Kidney (tissue), 14 donors: ENCODE data around the gene KCNG2. TPM values are rescaled to one million over a fixed set of nuclear protein-coding genes. Genes with fewer than 3 reads are reported as not detected.

ENCODE experiments used
- DNase-seq, 5 donors: peaks; one replicate each; pipeline ENCODE4 v3.0.0-alpha.2; 2013 to 2020
- FAIRE-seq: peaks from 2 replicates; lab custom pipeline; 2012; peaks lifted over from hg19 to GRCh38; lab: Jason Lieb, UNC
- H3K27ac ChIP-seq, 2 donors: one replicate each; pipeline ENCODE4 v1.7.0; 2013; ENCODE audit warnings: low read depth in 2 of 2, low read length in 2 of 2, inconsistent platforms in 1 of 2
- H3K27me3 ChIP-seq: one replicate; pipeline ENCODE4 v1.7.1; 2013; ENCODE audit warnings: low read length, inconsistent platforms; ENCODE audit not compliant: control insufficient read depth, insufficient read depth
- H3K36me3 ChIP-seq, 3 donors: one replicate each; pipeline versions ENCODE4 v1.7.0 to v1.7.1; 2013; ENCODE audit warnings: low read length in 3 of 3, control low read depth in 1 of 3, inconsistent platforms in 1 of 3; ENCODE audit not compliant: insufficient read depth in 3 of 3, control insufficient read depth in 2 of 3
- H3K4me1 ChIP-seq, 3 donors: one replicate each; pipeline versions ENCODE4 v1.7.0 to v1.7.1; 2013; ENCODE audit warnings: low read length in 3 of 3, inconsistent platforms in 1 of 3, low read depth in 1 of 3; ENCODE audit not compliant: control insufficient read depth in 2 of 3, insufficient read depth in 2 of 3
- H3K4me3 ChIP-seq, 3 donors: one replicate each; pipeline versions ENCODE4 v1.7.0 to v1.8.1; 2013; ENCODE audit warnings: low read length in 3 of 3, control low read depth in 1 of 3, inconsistent platforms in 1 of 3
- H3K9ac ChIP-seq, 3 donors: one replicate each; pipeline versions ENCODE4 v1.7.0 to v1.7.1; 2013; ENCODE audit warnings: low read length in 3 of 3, control low read depth in 1 of 3, inconsistent platforms in 1 of 3
- H3K9me3 ChIP-seq, 3 donors: one replicate each; pipeline versions ENCODE4 v1.7.0 to v1.7.1; 2013; ENCODE audit warnings: low read length in 3 of 3, control low read depth in 1 of 3, inconsistent platforms in 1 of 3; ENCODE audit not compliant: control insufficient read depth in 2 of 3, insufficient read depth in 1 of 3
- intact Hi-C: fragments of 100-400 bp; cut with DNase I; formaldehyde crosslinking; loops from one replicate; pipeline ENCODE4 v1.11.1; 2022
- polyA plus RNA-seq: library from polyadenylated mRNA; stranded (reverse); fragments of 350-450 nt; fragmentation: Illumina TruSeq; extraction: RNeasy Lipid Tissue Mini Kit (QIAGEN cat#74804); gene quantifications from one replicate; pipeline ENCODE4 v1.2.3, GENCODE V29; 2014; ENCODE audit warnings: low read depth, low replicate concordance; ENCODE audit not compliant: insufficient read depth
- total RNA-seq: library from RNA; stranded (reverse); fragmentation: NEBNext Ultra II Directional; extraction: Animal tissue kit (Norgen Biotek cat#: 25700); gene quantifications from one replicate; pipeline ENCODE4 v1.2.1, GENCODE V29; 2021
- TF ChIP-seq, protein P1 (sequence below): IDR thresholded peaks from 3 replicates; pipeline ENCODE4 v1.5.1; 2012; ENCODE audit warnings: mild to moderate bottlenecking, moderate library complexity, borderline replicate concordance; ENCODE audit not compliant: insufficient read depth; ENCODE audit errors: extremely low read depth
- donor health status: control.
- donor health status: control.
- donor health status: control.
- donor health status: control.
- donor health status: control.
- donor health status: DM: yes; HTN: yes; CAD: no.
- donor health status: Normal renal cell carcinoma (clear cell type).

KCNG2 gene
- total and polyA plus RNA-seq, 2 donors from 2014 or later = 0.76 TPM; not detected in 1

DNA sequence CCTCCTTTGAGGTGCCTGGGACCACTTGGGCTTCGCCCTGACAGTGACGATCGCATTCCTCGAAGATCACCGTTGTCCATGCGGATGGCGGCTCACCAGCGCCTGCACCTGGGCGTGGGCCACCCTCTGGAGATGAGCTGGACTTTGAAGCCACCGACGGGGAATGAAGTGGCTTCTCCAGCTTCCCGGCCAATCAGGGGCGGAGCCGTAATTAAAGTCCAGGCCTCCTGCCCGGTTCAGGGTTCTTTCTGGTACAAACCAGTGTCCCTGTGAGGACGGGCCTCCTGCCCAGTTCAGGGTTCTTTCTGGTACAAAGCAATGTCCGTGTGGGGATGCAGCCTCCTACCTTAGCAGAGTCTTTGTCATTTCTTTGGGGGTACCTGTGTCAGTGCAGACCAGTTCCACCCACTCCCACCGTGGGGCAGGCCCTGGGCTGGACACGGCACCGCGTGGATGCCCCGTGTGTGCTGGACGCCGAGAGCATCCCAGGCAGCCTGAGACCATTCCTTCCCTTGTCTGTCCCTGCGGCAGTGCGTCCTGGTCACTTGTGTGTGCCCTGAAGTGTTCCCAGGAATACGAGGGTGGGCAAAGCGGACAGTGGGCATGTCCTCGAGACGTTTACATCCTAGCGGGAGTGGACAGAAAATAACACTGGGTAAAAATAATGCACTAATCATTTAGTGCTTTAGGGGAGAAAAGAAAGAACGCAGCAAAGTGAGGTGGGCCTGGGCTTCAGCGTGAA is 55.0 kb downstream of the KCNG2 start:
- DNase-seq (no peak), FAIRE-seq (no peak)
- Histone ChIP-seq H3K27me3 (no peaks in the 10 kb centered on the region), H3K36me3 (no peaks in the 10 kb centered on the region), H3K4me1 (no peaks in the 10 kb centered on the region), H3K27ac (no peak overlapping the region), H3K9ac (no peak overlapping the region), H3K4me3 (no peak overlapping the region), H3K9me3 (no peaks in the 10 kb centered on the region)
- intact Hi-C loops = no loop called here
- TF ChIP-seq, protein P1, sequence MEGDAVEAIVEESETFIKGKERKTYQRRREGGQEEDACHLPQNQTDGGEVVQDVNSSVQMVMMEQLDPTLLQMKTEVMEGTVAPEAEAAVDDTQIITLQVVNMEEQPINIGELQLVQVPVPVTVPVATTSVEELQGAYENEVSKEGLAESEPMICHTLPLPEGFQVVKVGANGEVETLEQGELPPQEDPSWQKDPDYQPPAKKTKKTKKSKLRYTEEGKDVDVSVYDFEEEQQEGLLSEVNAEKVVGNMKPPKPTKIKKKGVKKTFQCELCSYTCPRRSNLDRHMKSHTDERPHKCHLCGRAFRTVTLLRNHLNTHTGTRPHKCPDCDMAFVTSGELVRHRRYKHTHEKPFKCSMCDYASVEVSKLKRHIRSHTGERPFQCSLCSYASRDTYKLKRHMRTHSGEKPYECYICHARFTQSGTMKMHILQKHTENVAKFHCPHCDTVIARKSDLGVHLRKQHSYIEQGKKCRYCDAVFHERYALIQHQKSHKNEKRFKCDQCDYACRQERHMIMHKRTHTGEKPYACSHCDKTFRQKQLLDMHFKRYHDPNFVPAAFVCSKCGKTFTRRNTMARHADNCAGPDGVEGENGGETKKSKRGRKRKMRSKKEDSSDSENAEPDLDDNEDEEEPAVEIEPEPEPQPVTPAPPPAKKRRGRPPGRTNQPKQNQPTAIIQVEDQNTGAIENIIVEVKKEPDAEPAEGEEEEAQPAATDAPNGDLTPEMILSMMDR = no peak

DNA sequence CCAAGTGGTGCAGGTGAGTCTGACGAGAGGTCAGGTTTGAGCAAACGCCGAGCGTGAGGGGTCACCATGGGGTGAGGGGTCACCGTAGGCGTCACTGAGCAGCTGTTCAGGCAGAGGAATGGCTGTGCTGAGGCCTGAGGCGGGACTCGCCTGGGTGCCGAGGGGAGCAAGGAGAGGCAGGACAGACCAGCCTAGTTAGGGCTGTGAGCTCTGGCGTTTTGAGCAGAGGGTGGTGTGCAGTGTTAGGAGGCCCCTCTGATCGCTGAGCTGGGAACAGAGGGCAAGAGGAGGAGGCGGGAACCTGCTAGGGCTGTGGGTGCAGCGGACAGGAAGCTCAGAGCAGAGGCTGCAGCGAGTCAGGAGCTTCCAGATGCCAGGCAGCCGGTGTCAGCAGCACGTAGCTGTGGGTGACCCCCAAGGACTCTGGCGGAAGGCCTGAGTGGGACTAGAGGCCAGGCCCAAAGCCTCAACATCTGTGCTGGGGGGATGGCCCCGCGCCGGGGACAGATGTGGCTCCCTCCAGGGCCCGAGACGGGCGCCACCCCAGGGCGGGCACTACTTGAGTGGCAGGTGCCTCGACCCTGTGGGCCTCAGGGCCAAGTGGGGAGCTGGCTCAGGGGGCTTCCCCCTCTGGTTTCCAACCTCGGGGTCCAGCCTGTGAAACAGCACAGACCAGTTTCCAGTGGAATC is 55.7 kb downstream of the KCNG2 start:
- DNase-seq = no peak
- TF ChIP-seq, protein P1 = no peak
- intact Hi-C loops = no loop called here

DNA sequence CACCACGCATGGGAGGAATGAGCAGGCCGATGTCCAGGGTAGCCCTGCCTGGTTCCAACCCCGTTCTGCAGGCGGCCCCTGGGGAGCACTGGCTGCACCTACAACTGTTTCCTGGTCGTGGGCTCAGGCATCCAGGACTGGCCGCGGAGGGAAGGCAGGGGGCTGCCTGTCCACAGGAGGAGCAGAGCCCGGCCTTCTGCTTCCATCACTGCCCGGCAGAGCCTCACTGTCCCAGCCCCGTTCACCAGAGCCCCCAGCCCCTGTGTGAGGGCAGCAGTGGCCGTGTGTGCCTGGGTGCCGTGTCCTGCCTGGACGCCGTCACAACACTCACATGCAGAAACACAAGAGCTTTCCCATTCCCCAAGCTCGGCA is 56.2 kb downstream of the KCNG2 start:
- H3K9me3 ChIP-seq = no peaks in the 10 kb centered on the region
- DNase-seq (no peak), FAIRE-seq (no peak)
- no peaks in the 10 kb centered on the region for H3K27me3 ChIP-seq
- intact Hi-C loops = no loop called here
- H3K27ac ChIP-seq = no peak overlapping the region
- no peaks in the 10 kb centered on the region for H3K4me1 ChIP-seq
- H3K36me3 ChIP-seq = no peaks in the 10 kb centered on the region
- no peak overlapping the region for H3K9ac ChIP-seq
- no peak overlapping the region for H3K4me3 ChIP-seq
- TF ChIP-seq, protein P1 = no peak

More for the DNA sequence above, 55.7 kb downstream of the KCNG2 start:
- no peak overlapping the region for H3K27ac ChIP-seq
- no peaks in the 10 kb centered on the region for H3K9me3 ChIP-seq
- H3K4me3 ChIP-seq = no peak overlapping the region
- H3K36me3 ChIP-seq = no peaks in the 10 kb centered on the region
- H3K27me3 ChIP-seq = no peaks in the 10 kb centered on the region
- FAIRE-seq = no peak
- no peaks in the 10 kb centered on the region for H3K4me1 ChIP-seq
- H3K9ac ChIP-seq = no peak overlapping the region
